CD4-positive, alpha-beta T cell treated with Interleukin-4 for 1 hour (primary cell): ENCODE results near the gene USP47.

Source experiments
- DNase-seq, 2 donors: peaks; one replicate each; pipeline ENCODE4 v3.0.0-alpha.2; 2020 to 2022

Gene USP47

GRCh38 chr11:12005476-12005875 is 163.7 kb downstream of the USP47 start:
- DNase-seq = no peak

- DNase-seq = no peak
Observed at GRCh38 chr11:12006552-12007229, 164.9 kb downstream of the USP47 start.

GRCh38 chr11:12007230-12007593 is 165.4 kb downstream of the USP47 start:
- no peak for DNase-seq

- DNase-seq = peak in 1 of 2 donors; percentile 6
Observed at GRCh38 chr11:12007769-12008737, 166.3 kb downstream of the USP47 start, which contains the start of gene DKK3. TSS of gene DKK3 (minus strand) at chr11:12008626. CDS start at chr11:12008582, 44 bp downstream.
